ENCODE results near the gene RGS7. TPM values are rescaled to one million over a fixed set of nuclear protein-coding genes. Genes with fewer than 3 reads are reported as not detected.

RGS7 gene
- total and polyA plus RNA-seq, 2 of the 8 experiments (the other 6 are each of a cell fraction or from before 2014, with no cell fraction given): 1.6 to 3.0 TPM

DNA sequence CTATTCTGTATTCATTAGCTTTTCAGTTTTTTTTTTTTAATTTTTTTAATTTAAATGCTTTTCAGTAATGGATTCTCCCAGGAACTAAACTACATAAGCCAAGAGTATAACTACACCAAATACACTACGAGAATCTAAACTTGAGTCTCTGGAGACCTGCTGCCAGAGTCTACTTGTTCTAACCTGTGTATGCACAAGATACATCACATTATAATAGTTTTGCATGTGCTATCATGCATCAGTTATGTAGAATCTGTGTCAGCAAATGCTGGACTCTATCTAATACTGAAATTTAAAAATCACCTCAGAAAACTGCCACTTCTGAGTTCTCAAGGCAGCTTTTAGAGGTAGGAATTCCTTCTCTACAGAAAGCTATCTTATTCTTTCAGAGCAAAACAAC is 598.7 kb downstream of the RGS7 start:
- FAIRE-seq (no peak), DNase-seq (ENCODE audit: low read depth in 1 of 2, low spot score in 2 of 2) (no peak)
- no peak overlapping the region for H3K14ac ChIP-seq (ENCODE audit: insufficient read length)
- no peak overlapping the region for H4K5ac ChIP-seq (ENCODE audit: insufficient read length, low read depth, low read length)
- H3K9ac ChIP-seq (replicated peaks in 1 of 4; ENCODE audit: extremely low read depth in 1 of 4, low read depth in 3 of 4, low read length in 3 of 4): no peak overlapping the region
- no peaks in the 10 kb centered on the region for H3K23me2 ChIP-seq (ENCODE audit: low read depth, low read length)
- H2BK12ac ChIP-seq (ENCODE audit: low read depth, low read length): no peak overlapping the region
- no peaks in the 10 kb centered on the region for H3K27me3 ChIP-seq (replicated peaks in 1 of 4; ENCODE audit: control insufficient read depth in 3 of 4, extremely low read depth in 1 of 4, insufficient read depth in 3 of 4, low read length in 3 of 4)
- no peak overlapping the region for H3K27ac ChIP-seq (ENCODE audit: low read depth, low read length)
- no peak overlapping the region for H4K91ac ChIP-seq (replicated peaks; ENCODE audit: insufficient read length, low read length)
- H3K4me1 ChIP-seq (replicated peaks in 1 of 4; ENCODE audit: control insufficient read depth in 3 of 4, insufficient read depth in 4 of 4, low read length in 3 of 4): no peaks in the 10 kb centered on the region; a peak in 1 of 7 replicates
- no peak overlapping the region for H3K56ac ChIP-seq (replicated peaks; ENCODE audit: insufficient read length, low read depth, low read length)
- TF ChIP-seq SUZ12 (IDR thresholded peaks at IDR 0.05; ENCODE audit: low read length) (no peak), POU5F1 (IDR thresholded peaks at IDR 0.05; ENCODE audit: low read depth, low read length) (no peak), POLR2AphosphoS5 (IDR thresholded peaks at IDR 0.05; ENCODE audit: low read depth, low read length) (no peak), TAF7 (optimal IDR thresholded peaks at IDR 0.05; ENCODE audit: borderline replicate concordance, low read depth, low read length) (no peak), CBX8 (IDR thresholded peaks at IDR 0.05; ENCODE audit: borderline replicate concordance, low read depth, low read length) (no peak), SP4 (IDR thresholded peaks at IDR 0.05; ENCODE audit: low read length) (no peak), GABPA (IDR thresholded peaks at IDR 0.05; ENCODE audit: borderline replicate concordance, insufficient read depth, low read length) (no peak), MAFK (IDR thresholded peaks at IDR 0.05; ENCODE audit: low read depth, low read length) (no peak), CBX5 (IDR thresholded peaks at IDR 0.05; ENCODE audit: low read depth, low read length) (no peak)
- TF ChIP-seq, protein P1, sequence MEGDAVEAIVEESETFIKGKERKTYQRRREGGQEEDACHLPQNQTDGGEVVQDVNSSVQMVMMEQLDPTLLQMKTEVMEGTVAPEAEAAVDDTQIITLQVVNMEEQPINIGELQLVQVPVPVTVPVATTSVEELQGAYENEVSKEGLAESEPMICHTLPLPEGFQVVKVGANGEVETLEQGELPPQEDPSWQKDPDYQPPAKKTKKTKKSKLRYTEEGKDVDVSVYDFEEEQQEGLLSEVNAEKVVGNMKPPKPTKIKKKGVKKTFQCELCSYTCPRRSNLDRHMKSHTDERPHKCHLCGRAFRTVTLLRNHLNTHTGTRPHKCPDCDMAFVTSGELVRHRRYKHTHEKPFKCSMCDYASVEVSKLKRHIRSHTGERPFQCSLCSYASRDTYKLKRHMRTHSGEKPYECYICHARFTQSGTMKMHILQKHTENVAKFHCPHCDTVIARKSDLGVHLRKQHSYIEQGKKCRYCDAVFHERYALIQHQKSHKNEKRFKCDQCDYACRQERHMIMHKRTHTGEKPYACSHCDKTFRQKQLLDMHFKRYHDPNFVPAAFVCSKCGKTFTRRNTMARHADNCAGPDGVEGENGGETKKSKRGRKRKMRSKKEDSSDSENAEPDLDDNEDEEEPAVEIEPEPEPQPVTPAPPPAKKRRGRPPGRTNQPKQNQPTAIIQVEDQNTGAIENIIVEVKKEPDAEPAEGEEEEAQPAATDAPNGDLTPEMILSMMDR (IDR thresholded peaks at IDR 0.05; ENCODE audit: control extremely low read depth in 1 of 3, insufficient read depth in 1 of 3, low read depth in 1 of 3, low read length in 3 of 3): no peak
- H2AFZ ChIP-seq (ENCODE audit: low read length): no peak overlapping the region
- H3K18ac ChIP-seq (ENCODE audit: extremely low read depth, low read length): no peak overlapping the region
- H4K20me1 ChIP-seq (replicated peaks in 1 of 2; ENCODE audit: control insufficient read depth in 1 of 2, insufficient read depth in 2 of 2, low read length in 2 of 2): no peaks in the 10 kb centered on the region
- H2BK120ac ChIP-seq (replicated peaks; ENCODE audit: low read depth, low read length): no peak overlapping the region
- no peak overlapping the region for H2BK15ac ChIP-seq (ENCODE audit: low read length)
- H3K9me3 ChIP-seq (ENCODE audit: insufficient read depth in 2 of 2, low read depth in 1 of 2, low read length in 1 of 2): no peaks in the 10 kb centered on the region
- no peaks in the 10 kb centered on the region for H3K79me1 ChIP-seq (ENCODE audit: low read depth, low read length)
- H3K4ac ChIP-seq (replicated peaks; ENCODE audit: insufficient read length, low read depth, low read length): no peak overlapping the region
- no peak overlapping the region for H3K23ac ChIP-seq (ENCODE audit: insufficient read length)
- ChIA-PET CTCF (ENCODE audit: partially characterized antibody) (interaction anchor here (0.6 to 1.2 kb wide), 2 partner anchors 188 to 521 kb away, joined by 3 read pairs; no protein-coding TSS in a partner anchor), POLR2A (ENCODE audit: partially characterized antibody) (no interaction called here)
- no peak overlapping the region for H2BK5ac ChIP-seq (ENCODE audit: low read depth, low read length)
- H4K8ac ChIP-seq (ENCODE audit: extremely low read depth, insufficient read depth, low read length): no peak overlapping the region
- no peak overlapping the region for H3K4me2 ChIP-seq (ENCODE audit: insufficient read depth in 1 of 2, low read depth in 2 of 2, low read length in 2 of 2)
- no peaks in the 10 kb centered on the region for H3K79me2 ChIP-seq (ENCODE audit: control insufficient read depth in 1 of 2, insufficient read depth in 2 of 2, low read length in 2 of 2)
- H2BK20ac ChIP-seq (ENCODE audit: low read length): no peak overlapping the region
- no peaks in the 10 kb centered on the region for H3K36me3 ChIP-seq (ENCODE audit: control insufficient read depth in 2 of 4, insufficient read depth in 4 of 4, low read length in 3 of 4)
- H3K4me3 ChIP-seq (ENCODE audit: extremely low read depth in 1 of 4, insufficient read depth in 2 of 4, low read depth in 3 of 4, low read length in 4 of 4): no peak overlapping the region
- 92% methylated on average over 1 of the region's 1 CpG; no CpG with 5 or more reads in 1 of the 2 experiments for WGBS, 2 experiments (ENCODE audit: extremely low coverage in 1 of 2, insufficient coverage in 1 of 2, insufficient read length in 1 of 2, insufficient replicate concordance in 2 of 2, low coverage in 1 of 2, low lambda C conversion rate in 2 of 2, missing lambda C conversion rate in 1 of 2)
- no peak overlapping the region for H2AK5ac ChIP-seq (ENCODE audit: low read depth, low read length)
